HG03066 (cell line): Measurements from ENCODE around the gene TEDC2.

Source experiments
- ATAC-seq: cut with Tn5 transposase; IDR thresholded peaks from one replicate; pipeline ENCODE4 v1.9.1; 2021; ENCODE audit warnings: low read depth; ENCODE audit not compliant: unreplicated experiment

The TEDC2 gene

GRCh38 chr16:2464333-2464732 lies 4.4 kb downstream of the TEDC2 start:
- ATAC-seq, result no peak

DNA sequence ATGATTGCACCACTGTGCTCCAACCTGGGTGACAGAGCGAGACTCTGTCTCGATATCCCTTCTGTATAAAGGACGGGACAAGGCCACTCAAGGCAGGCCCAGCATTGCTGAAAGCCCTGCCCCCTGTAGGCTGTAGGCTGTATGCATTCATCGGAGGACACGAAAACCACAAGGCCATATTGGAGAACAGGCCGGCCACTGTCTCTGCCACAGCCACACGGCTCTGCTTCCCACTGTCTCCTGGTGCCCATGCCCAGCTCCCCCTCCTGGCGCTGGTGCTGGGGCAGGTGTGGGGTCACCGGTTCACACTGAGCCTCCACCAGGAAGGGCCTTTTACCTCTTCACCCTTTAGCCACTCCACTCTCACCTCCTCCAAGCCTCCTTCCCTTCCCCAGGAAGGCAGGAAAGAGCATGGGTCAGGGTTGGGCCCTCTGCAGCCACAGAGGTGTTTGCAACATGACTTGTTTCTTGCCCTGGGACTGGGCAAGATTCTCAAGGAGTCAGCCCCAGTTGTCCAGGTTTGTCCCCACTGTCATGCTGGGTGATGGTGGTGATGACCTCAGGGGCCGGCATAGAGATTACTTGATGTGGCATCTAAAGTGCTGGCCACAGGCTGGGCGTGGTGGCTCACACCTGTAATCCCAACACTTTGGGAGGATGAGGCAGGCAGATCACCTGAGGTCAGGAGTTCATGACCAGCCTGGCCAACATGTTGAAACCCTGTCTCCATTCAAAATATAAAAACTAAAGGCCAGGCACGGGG lies 5.9 kb downstream of the TEDC2 start:
- ATAC-seq, result no peak

DNA sequence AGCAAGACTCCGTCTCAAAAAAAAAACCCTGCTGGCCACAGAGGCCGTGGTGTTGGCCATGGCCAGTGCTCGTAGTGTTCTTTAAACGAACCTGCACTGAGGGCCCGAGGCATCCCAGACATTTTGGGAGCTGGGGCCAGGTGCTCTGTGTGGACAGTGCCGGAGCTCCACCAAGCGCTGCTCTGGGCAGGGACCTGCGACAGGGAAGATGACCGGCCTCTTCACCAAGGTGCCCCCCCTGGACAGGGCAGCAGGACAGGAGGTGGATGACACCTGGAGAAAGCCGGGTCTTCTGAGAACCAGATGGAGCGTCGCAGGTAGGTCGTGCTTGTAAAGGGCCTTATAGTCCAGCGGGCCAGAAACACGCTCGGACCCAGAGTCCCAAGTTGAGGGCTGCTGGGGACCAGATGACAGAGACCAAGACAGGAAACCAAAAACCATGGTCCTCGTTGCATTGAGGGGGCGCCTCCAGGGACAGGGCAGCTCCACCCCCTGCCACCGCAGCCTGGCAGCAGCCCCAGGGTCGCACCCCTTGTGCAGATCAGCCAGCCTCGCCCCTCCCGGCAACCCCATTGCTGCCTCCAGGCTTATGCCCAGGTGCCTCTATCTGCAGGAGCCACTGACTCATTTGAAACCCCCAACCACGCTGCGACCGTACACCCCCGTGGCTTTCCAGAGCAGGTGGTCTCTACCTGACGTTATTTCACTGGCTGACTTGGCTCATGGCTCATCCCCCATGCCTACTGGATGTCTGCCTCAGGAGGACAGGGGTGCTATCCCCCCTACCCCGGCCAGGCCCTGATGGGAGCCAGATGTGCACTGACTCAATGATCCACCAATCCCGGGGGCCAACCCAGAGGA lies 7.0 kb downstream of the TEDC2 start:
- no peak for ATAC-seq

- no peak for ATAC-seq
Observed at GRCh38 chr16:2467528-2468232, 7.8 kb downstream of the TEDC2 start.

GRCh38 chr16:2468233-2468724 lies 8.4 kb downstream of the TEDC2 start:
- ATAC-seq, result no peak

- ATAC-seq, result no peak
Observed at GRCh38 chr16:2468725-2469398, 9.0 kb downstream of the TEDC2 start.

- ATAC-seq, result no peak
Observed at GRCh38 chr16:2469399-2470233, 9.7 kb downstream of the TEDC2 start.

- ATAC-seq, result no peak
Observed at GRCh38 chr16:2470234-2470601, 10.3 kb downstream of the TEDC2 start.

DNA sequence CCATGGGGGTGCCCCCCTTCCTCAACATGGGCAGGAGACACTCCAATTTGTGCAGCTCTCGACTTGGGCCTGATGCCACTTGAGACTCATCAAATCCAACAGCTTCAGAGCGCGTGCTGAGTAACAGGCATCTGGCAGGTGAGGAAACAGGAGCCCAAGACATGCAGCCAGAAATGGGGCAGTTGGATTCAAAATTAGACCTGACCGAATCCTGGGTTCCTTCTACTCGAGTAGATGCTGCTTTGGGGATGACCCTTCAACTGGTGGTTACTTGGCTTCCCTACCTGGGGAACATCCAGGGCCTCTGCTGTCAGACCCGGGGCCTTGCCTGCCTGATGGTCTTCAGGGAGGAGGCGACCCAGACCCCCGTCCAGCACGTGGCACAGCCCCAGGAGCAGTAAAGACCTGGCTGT lies 10.7 kb downstream of the TEDC2 start:
- no peak for ATAC-seq

DNA sequence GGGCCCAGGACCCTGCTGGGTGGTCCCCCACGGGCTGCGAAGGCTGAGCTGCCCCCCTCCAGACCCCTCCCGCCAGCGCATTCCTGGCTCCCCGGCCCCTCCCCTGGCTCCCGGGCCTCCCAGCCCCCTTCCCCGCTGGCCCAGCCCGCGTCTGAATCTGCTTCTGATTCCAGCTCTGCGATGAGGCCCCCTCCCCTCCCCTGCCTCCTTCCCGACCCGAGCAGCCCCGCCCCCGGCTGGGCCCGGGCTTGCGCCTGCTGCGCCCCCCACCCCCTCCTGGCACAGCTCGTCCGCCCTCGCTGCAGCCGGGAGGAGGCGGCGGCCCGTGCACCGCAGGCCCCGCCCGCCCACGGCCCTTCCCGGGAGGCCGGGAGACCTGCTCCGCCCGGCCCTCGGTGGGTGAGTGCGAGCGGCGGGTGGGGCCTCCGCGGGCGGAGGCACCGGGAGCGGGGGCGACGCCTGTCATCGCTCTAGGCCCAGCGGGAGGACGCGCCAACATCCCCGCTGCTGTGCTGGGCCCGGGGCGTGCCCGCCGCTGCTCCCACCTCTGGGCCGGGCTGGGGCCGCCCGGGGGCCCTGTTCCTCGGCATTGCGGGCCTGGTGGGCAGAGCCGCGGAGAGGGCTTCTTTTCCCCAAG lies 11.2 kb downstream of the TEDC2 start, which contains the start of gene NTN3:
NTN3 (plus strand) TSS at position 282 of the 637 bp plus-strand sequence. CDS start 405 bp downstream, outside the sequence.
- no peak for ATAC-seq

DNA sequence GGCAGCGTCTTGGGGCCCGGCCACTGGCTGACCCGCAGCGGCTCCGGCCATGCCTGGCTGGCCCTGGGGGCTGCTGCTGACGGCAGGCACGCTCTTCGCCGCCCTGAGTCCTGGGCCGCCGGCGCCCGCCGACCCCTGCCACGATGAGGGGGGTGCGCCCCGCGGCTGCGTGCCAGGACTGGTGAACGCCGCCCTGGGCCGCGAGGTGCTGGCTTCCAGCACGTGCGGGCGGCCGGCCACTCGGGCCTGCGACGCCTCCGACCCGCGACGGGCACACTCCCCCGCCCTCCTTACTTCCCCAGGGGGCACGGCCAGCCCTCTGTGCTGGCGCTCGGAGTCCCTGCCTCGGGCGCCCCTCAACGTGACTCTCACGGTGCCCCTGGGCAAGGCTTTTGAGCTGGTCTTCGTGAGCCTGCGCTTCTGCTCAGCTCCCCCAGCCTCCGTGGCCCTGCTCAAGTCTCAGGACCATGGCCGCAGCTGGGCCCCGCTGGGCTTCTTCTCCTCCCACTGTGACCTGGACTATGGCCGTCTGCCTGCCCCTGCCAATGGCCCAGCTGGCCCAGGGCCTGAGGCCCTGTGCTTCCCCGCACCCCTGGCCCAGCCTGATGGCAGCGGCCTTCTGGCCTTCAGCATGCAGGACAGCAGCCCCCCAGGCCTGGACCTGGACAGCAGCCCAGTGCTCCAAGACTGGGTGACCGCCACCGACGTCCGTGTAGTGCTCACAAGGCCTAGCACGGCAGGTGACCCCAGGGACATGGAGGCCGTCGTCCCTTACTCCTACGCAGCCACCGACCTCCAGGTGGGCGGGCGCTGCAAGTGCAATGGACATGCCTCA lies 12.0 kb downstream of the TEDC2 start:
- no peak for ATAC-seq

DNA sequence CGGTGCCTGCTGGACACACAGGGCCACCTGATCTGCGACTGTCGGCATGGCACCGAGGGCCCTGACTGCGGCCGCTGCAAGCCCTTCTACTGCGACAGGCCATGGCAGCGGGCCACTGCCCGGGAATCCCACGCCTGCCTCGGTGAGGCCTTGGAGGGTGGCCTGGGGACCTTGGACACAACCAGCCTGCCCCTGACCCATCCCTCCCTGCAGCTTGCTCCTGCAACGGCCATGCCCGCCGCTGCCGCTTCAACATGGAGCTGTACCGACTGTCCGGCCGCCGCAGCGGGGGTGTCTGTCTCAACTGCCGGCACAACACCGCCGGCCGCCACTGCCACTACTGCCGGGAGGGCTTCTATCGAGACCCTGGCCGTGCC lies 12.6 kb downstream of the TEDC2 start:
- no peak for ATAC-seq

- no peak for ATAC-seq
Observed at GRCh38 chr16:2472885-2473445, 13.1 kb downstream of the TEDC2 start.

DNA sequence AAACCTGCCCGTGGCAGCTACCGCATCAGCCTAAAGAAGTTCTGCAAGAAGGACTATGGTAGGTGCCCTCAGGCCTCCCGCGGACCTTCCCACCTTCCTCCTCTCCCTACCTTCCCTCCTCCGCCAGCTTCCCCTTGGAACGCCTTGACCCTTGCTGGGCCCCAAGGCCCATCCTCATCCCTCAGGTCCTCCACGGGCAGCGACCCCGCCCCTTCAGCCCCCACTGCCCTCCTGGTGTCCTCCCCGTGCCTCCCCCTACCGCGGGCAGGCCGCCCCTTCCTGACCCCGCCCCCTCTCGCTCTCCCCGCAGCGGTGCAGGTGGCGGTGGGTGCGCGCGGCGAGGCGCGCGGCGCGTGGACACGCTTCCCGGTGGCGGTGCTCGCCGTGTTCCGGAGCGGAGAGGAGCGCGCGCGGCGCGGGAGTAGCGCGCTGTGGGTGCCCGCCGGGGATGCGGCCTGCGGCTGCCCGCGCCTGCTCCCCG lies 13.6 kb downstream of the TEDC2 start:
- no peak for ATAC-seq

- no peak for ATAC-seq
Observed at GRCh38 chr16:2473999-2474876, 14.3 kb downstream of the TEDC2 start.

GRCh38 chr16:2474877-2475412 lies 15.0 kb downstream of the TEDC2 start, which contains the start of gene TBC1D24:
Gene TBC1D24, plus strand, starts transcription at chr16:2475127. Its CDS starts 21,022 bp downstream, at chr16:2496149.
- ATAC-seq, result no peak
